ENCODE data around the gene SAFB. TPM values are rescaled to one million over a fixed set of nuclear protein-coding genes. Genes with fewer than 3 reads are reported as not detected.
A peak's percentile ranks its signal among the peaks of the same experiment; 100 is the strongest.

SAFB gene
- total and polyA plus RNA-seq, 2 of the 13 experiments (the other 11 are each of a cell fraction or from before 2014, with no cell fraction given) = 21.0 to 28.4 TPM

- TF ChIP-seq ZMYM3 (CRISPR knock-in tag; IDR thresholded peaks at IDR 0.05) (no peak; the same call in 1 of the 2 replicates), TMF1 (CRISPR knock-in tag; IDR thresholded peaks at IDR 0.05; ENCODE audit: low read depth) (no peak), SPEN (CRISPR knock-in tag; IDR thresholded peaks at IDR 0.05; ENCODE audit: low read depth) (peak; percentile 76), ARID4A (CRISPR knock-in tag; IDR thresholded peaks at IDR 0.05; ENCODE audit: borderline replicate concordance) (peak; percentile 95), ZNF256 (CRISPR knock-in tag; conservative IDR thresholded peaks at IDR 0.05) (no peak; the same call in 1 of the 2 replicates), ATF7-NPFF (CRISPR knock-in tag; IDR thresholded peaks at IDR 0.05; ENCODE audit: low read depth) (peak; percentile 23; the same call in 1 of the 2 replicates), AKAP8 (CRISPR knock-in tag; IDR thresholded peaks at IDR 0.05) (no peak), MXD1 (CRISPR knock-in tag; IDR thresholded peaks at IDR 0.05) (peak; percentile 47; the same call in 1 of the 2 replicates), ZNF12 (CRISPR knock-in tag; IDR thresholded peaks at IDR 0.05) (no peak), RFX3 (CRISPR knock-in tag; IDR thresholded peaks at IDR 0.05) (peak; percentile 91), MEF2D (CRISPR knock-in tag; IDR thresholded peaks at IDR 0.05) (no peak; the same call in 1 of the 2 replicates), ZBTB44 (CRISPR knock-in tag; IDR thresholded peaks at IDR 0.05) (no peak), SNAPC2 (CRISPR knock-in tag; IDR thresholded peaks at IDR 0.05) (no peak), ZNF549 (CRISPR knock-in tag; IDR thresholded peaks at IDR 0.05) (no peak), SMARCE1 (IDR thresholded peaks at IDR 0.05; ENCODE audit: borderline replicate concordance) (no peak), ZNF75D (CRISPR knock-in tag; IDR thresholded peaks at IDR 0.05; ENCODE audit: borderline replicate concordance) (no peak), RCOR2 (CRISPR knock-in tag; IDR thresholded peaks at IDR 0.05) (no peak), ZFY (CRISPR knock-in tag; IDR thresholded peaks at IDR 0.05) (peak; percentile 96), ZNF20 (CRISPR knock-in tag; IDR thresholded peaks at IDR 0.05) (no peak), DR1 (CRISPR knock-in tag; IDR thresholded peaks at IDR 0.05) (0 out of 2 replicates have a peak, but pooled peaks have one; percentile 64), ATF3 (CRISPR knock-in tag; IDR thresholded peaks at IDR 0.05) (no peak), HIC2 (CRISPR knock-in tag; IDR thresholded peaks at IDR 0.05; ENCODE audit: low read depth) (peak; percentile 15; the same call in 1 of the 2 replicates)
These were observed 57.8 kb downstream of the SAFB start, which contains the start of the genes HSD11B1L and MICOS13 (continued) for GRCh38 chr19:5680437-5681368.
